ENCODE data around the gene TNFSF10. TPM values are rescaled to one million over a fixed set of nuclear protein-coding genes. Genes with fewer than 3 reads are reported as not detected.

Gene TNFSF10
- total and polyA plus RNA-seq, 9 of the 15 experiments (the other 6 are each of a cell fraction or from before 2014, with no cell fraction given) = 0.07 to 1.3 (median 0.27) TPM; not detected in 1

GRCh38 chr3:172530566-172530965 is 7.3 kb upstream of the TNFSF10 start (continued):
- TF ChIP-seq ARNT (IDR thresholded peaks at IDR 0.05) (no peak), NONO (IDR thresholded peaks at IDR 0.05; ENCODE audit: low read depth in 2 of 2, low read length in 1 of 2) (no peak), SAFB (IDR thresholded peaks at IDR 0.05; ENCODE audit: borderline replicate concordance, low read depth, low read length) (no peak), MBD2 (IDR thresholded peaks at IDR 0.05; ENCODE audit: borderline replicate concordance, low read depth) (no peak), NCOA2 (IDR thresholded peaks at IDR 0.05; ENCODE audit: partially characterized antibody in 2 of 2) (no peak), ELK1 (CRISPR knock-in tag; IDR thresholded peaks at IDR 0.05) (no peak), NCOA6 (IDR thresholded peaks at IDR 0.05) (no peak), SIX5 (IDR thresholded peaks at IDR 0.05; ENCODE audit: borderline replicate concordance in 1 of 2, insufficient read depth in 1 of 2, low read depth in 1 of 2, low read length in 2 of 2) (no peak), HDAC3 (IDR thresholded peaks at IDR 0.05; ENCODE audit: borderline replicate concordance, partially characterized antibody) (peak; percentile 73), MYBL2 (IDR thresholded peaks at IDR 0.05; ENCODE audit: low read depth) (no peak), MYBL2 (CRISPR knock-in tag; IDR thresholded peaks at IDR 0.05; ENCODE audit: borderline replicate concordance) (no peak), CREM (IDR thresholded peaks at IDR 0.05; ENCODE audit: low read depth) (no peak), ZNF707 (CRISPR knock-in tag; conservative IDR thresholded peaks at IDR 0.05) (no peak), SREBF2 (CRISPR knock-in tag; IDR thresholded peaks at IDR 0.05) (no peak), KHSRP (IDR thresholded peaks at IDR 0.05) (no peak), HMG20A (CRISPR knock-in tag; conservative IDR thresholded peaks at IDR 0.05) (no peak), ZNF592 (IDR thresholded peaks at IDR 0.05) (0 out of 2 replicates have a peak, but pooled peaks have one; percentile 47), ATF4 (CRISPR knock-in tag; IDR thresholded peaks at IDR 0.05) (no peak)

Measured in K562 (cell line).